Measurements from ENCODE around the gene ZNF112. TPM values are rescaled to one million over a fixed set of nuclear protein-coding genes. Genes with fewer than 3 reads are reported as not detected.

The ZNF112 gene
- total and polyA plus RNA-seq, 10 donors: 0.62 to 4.7 (median 3.4) TPM

DNA sequence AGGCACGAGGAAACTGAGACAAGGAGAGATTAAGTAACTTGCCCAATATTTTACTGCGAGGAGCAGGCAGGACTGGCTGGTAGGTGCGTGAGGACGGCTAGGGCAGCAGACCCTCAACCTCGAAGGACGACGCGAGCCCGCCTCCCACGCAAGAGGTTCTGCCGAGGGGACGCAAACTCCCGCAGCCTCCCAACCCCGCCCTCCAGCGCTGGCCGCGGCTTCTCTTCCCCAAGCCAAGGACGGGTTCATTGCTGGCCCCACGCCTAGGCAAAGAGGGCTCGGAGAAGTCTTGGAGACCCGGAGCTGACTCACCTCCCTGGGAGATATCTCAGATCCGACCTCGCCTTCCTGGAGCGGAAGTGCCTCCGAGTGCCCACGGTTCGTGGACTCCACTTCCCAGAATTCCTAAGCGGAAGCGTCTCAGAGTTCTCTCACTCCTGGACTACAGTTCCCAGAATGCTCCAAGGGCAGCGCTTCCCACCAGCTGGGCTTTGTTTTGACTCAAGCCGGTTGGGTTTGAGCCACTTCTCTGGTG is 51.8 kb downstream of the ZNF112 start, which contains the start of gene ZNF235:
Gene ZNF235, minus strand, starts transcription at position 367 of the 535 bp plus-strand sequence. CDS start 1,621 bp downstream, outside the sequence.
- H3K27ac ChIP-seq: peak within 1 kb of the TSS; percentile 56 to 86 (median 76)
- peak within 1 kb of the TSS; percentile 72 to 92 (median 86) for H3K4me3 ChIP-seq
- intact Hi-C loops (cut with DNase I; ENCODE audit: low total_unique reads): no loop called here
- H3K27me3 ChIP-seq (replicated peaks in 1 of 7): no peaks in the 10 kb centered on the region
- H3K36me3 ChIP-seq: peaks cover 5 to 29% (median 20%) of the 10 kb centered on the region in 6 donors
- peaks cover 10 to 22% (median 15%) of the 10 kb centered on the region in 6 donors for H3K4me1 ChIP-seq
- peaks cover 0 to 51% (median 34%) of the 10 kb centered on the region in 8 donors for H3K9me3 ChIP-seq
- peak; percentile 91 for DNase-seq
- TF ChIP-seq POLR2A (IDR thresholded peaks at IDR 0.05) (no peak), POLR2AphosphoS5 (IDR thresholded peaks at IDR 0.05) (peak; percentile 85 to 92 (median 87))
- 0 to 1% (median 0%) methylated on average over 14 to 31 of the region's 31 CpGs for WGBS, 5 donors

GRCh38 chr19:44303976-44304568 is 52.4 kb downstream of the ZNF112 start:
- H3K27ac ChIP-seq: peak overlapping the region in 7 of 8 donors; percentile 56 to 86 (median 78)
- intact Hi-C loops (cut with DNase I; ENCODE audit: low total_unique reads): no loop called here
- no peaks in the 10 kb centered on the region for H3K27me3 ChIP-seq (replicated peaks in 1 of 7)

GRCh38 chr19:44303320-44303719 is 53.2 kb downstream of the ZNF112 start:
- TF ChIP-seq POLR2A (IDR thresholded peaks at IDR 0.05) (no peak), POLR2AphosphoS5 (IDR thresholded peaks at IDR 0.05) (no peak)
- intact Hi-C loops (cut with DNase I; ENCODE audit: low total_unique reads): no loop called here
- Histone ChIP-seq H3K27ac (no peak overlapping the region), H3K36me3 (peaks cover 11 to 43% (median 34%) of the 10 kb centered on the region in 6 donors), H3K4me1 (peaks cover 10 to 22% (median 15%) of the 10 kb centered on the region in 6 donors), H3K4me3 (peak overlapping the region in 1 of 8 donors; percentile 86), H3K27me3 (replicated peaks in 1 of 7) (no peaks in the 10 kb centered on the region), H3K9me3 (peaks cover 0 to 45% (median 27%) of the 10 kb centered on the region in 8 donors)
- DNase-seq: no peak
- 76 to 91% (median 86%) methylated on average over 4 of the region's 4 CpGs for WGBS, 5 donors

More at GRCh38 chr19:44303976-44304568, 52.4 kb downstream of the ZNF112 start:
- peaks cover 0 to 51% (median 31%) of the 10 kb centered on the region in 8 donors for H3K9me3 ChIP-seq
- no peak for TF ChIP-seq POLR2A (IDR thresholded peaks at IDR 0.05)
- TF ChIP-seq POLR2AphosphoS5 (IDR thresholded peaks at IDR 0.05): no peak
- TF ChIP-seq, protein P1, sequence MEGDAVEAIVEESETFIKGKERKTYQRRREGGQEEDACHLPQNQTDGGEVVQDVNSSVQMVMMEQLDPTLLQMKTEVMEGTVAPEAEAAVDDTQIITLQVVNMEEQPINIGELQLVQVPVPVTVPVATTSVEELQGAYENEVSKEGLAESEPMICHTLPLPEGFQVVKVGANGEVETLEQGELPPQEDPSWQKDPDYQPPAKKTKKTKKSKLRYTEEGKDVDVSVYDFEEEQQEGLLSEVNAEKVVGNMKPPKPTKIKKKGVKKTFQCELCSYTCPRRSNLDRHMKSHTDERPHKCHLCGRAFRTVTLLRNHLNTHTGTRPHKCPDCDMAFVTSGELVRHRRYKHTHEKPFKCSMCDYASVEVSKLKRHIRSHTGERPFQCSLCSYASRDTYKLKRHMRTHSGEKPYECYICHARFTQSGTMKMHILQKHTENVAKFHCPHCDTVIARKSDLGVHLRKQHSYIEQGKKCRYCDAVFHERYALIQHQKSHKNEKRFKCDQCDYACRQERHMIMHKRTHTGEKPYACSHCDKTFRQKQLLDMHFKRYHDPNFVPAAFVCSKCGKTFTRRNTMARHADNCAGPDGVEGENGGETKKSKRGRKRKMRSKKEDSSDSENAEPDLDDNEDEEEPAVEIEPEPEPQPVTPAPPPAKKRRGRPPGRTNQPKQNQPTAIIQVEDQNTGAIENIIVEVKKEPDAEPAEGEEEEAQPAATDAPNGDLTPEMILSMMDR (IDR thresholded peaks at IDR 0.05 in 8 of 11, conservative IDR thresholded peaks at IDR 0.05 in 3 of 11): no peak
- WGBS, 5 donors: 7% methylated on average over 11 of the region's 11 CpGs
- peaks cover 10 to 22% (median 15%) of the 10 kb centered on the region in 6 donors for H3K4me1 ChIP-seq
- peak overlapping the region; percentile 72 to 92 (median 86) for H3K4me3 ChIP-seq
- no peak for DNase-seq
- H3K36me3 ChIP-seq: peaks cover 5 to 35% (median 26%) of the 10 kb centered on the region in 6 donors

DNA sequence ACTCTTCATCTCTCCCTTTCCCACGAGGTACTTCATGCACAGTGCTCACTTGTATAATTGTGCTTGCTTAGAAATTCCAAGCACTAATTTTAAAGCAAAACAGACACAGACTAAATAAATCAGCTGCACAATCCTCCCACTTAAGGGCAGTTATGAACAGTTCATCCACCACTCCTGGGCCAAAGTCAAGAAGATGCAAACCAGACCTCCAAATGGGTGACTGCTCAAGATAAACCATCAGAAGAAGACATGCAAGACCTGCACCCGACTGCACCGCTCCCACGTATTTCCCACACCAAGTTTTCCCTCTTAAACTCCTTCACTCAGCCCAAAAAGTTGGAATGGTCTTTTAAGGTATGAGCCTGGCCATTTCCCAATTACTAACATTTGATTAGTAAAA is 71.5 kb downstream of the ZNF112 start:
- Histone ChIP-seq H3K27ac (no peak overlapping the region), H3K4me1 (no peaks in the 10 kb centered on the region), H3K4me3 (no peak overlapping the region), H3K9me3 (peaks cover 2 to 100% (median 100%) of the 10 kb centered on the region in 8 donors), H3K27me3 (replicated peaks in 1 of 7) (no peaks in the 10 kb centered on the region), H3K36me3 (peaks cover 8 to 56% (median 30%) of the 10 kb centered on the region in 6 donors)
- DNase-seq: no peak
- TF ChIP-seq POLR2A (IDR thresholded peaks at IDR 0.05) (no peak), POLR2AphosphoS5 (IDR thresholded peaks at IDR 0.05) (no peak)
- TF ChIP-seq, protein P1 (IDR thresholded peaks at IDR 0.05 in 8 of 11, conservative IDR thresholded peaks at IDR 0.05 in 3 of 11): no peak
- intact Hi-C loops (cut with DNase I; ENCODE audit: low total_unique reads): no loop called here
- WGBS, 5 donors: 69 to 83% (median 81%) methylated on average over 4 of the region's 4 CpGs

GRCh38 chr19:44282846-44283245 is 73.6 kb downstream of the ZNF112 start:
- intact Hi-C loops (cut with DNase I; ENCODE audit: low total_unique reads): no loop called here
- WGBS, 5 donors: 87 to 94% (median 94%) methylated on average over 3 of the region's 3 CpGs
- no peak overlapping the region for H3K4me3 ChIP-seq
- no peaks in the 10 kb centered on the region for H3K27me3 ChIP-seq (replicated peaks in 1 of 7)
- TF ChIP-seq, protein P1 (IDR thresholded peaks at IDR 0.05 in 8 of 11, conservative IDR thresholded peaks at IDR 0.05 in 3 of 11): no peak
- no peak for TF ChIP-seq POLR2AphosphoS5 (IDR thresholded peaks at IDR 0.05)
- TF ChIP-seq POLR2A (IDR thresholded peaks at IDR 0.05): no peak
- no peak overlapping the region for H3K27ac ChIP-seq
- H3K4me1 ChIP-seq: no peaks in the 10 kb centered on the region
- DNase-seq: no peak
- peaks cover 2 to 100% (median 100%) of the 10 kb centered on the region in 8 donors for H3K9me3 ChIP-seq
- H3K36me3 ChIP-seq: peaks cover 4 to 40% (median 9%) of the 10 kb centered on the region in 6 donors
